Adrenal gland (tissue), 12 donors: ENCODE measurements around the gene MTHFD1L. TPM values are rescaled to one million over a fixed set of nuclear protein-coding genes. Genes with fewer than 3 reads are reported as not detected.

Source experiments
- DNase-seq, 7 donors: peaks; one replicate each; pipeline ENCODE4 v3.0.0-alpha.2; 2019 to 2020
- H3K27ac ChIP-seq, 5 donors: fragments of 200-600 bp; sonication (generic) in 4 of 5; 1 replicate in 3 of 5; 2 replicates in 2 of 5; pipeline versions ENCODE4 v1.5.1 to v1.8.0; 2016 to 2020; ENCODE audit warnings: mild to moderate bottlenecking in 1 of 5
- H3K27me3 ChIP-seq: fragments of 200-600 bp; 2 replicates; pipeline ENCODE4 v1.8.0; 2021
- H3K36me3 ChIP-seq, 2 donors: fragments of 200-600 bp; replicated peaks in 1 of 2; 1 replicate in 1 of 2; 2 replicates in 1 of 2; pipeline versions ENCODE4 v1.5.1 to v1.8.0; 2018 to 2022
- H3K4me1 ChIP-seq, 2 donors: fragments of 200-600 bp; replicated peaks in 1 of 2; 1 replicate in 1 of 2; 2 replicates in 1 of 2; pipeline versions ENCODE4 v1.5.1 to v1.8.0; 2018 to 2021
- H3K4me3 ChIP-seq, 4 donors: fragments of 200-600 bp; sonication (generic) in 3 of 4; one replicate each; pipeline ENCODE4 v1.5.1; 2016 to 2018
- H3K9me3 ChIP-seq, 3 donors: fragments of 200-600 bp; sonication (generic) in 1 of 3; replicated peaks in 1 of 3; 1 replicate in 2 of 3; 2 replicates in 1 of 3; pipeline versions ENCODE4 v1.5.1 to v1.8.0; 2016 to 2021
- CTCF ChIP-seq, 6 experiments: fragments of 450-650 bp in 4 of 6; fragments of 200-600 bp in 2 of 6; sonication (generic) in 1 of 6; IDR thresholded peaks; 1 replicate in 5 of 6; 2 replicates in 1 of 6; pipeline versions ENCODE4 v1.5.1 to v1.8.0; 2016 to 2021; ENCODE audit warnings: antibody characterized with exemption in 6 of 6, mild to moderate bottlenecking in 2 of 6, moderate library complexity in 1 of 6
- POLR2A ChIP-seq, 2 donors: fragments of 450-650 bp; IDR thresholded peaks; one replicate each; pipeline ENCODE4 v1.6.1; 2017; ENCODE audit warnings: antibody characterized with exemption in 2 of 2, mild to moderate bottlenecking in 2 of 2, moderate library complexity in 1 of 2
- WGBS, 4 donors: extraction: QIAGEN DNeasy Blood & Tissue Kit in 2 of 4; methylation state at CpG; one replicate each; pipeline versions ENCODE4 v1.1.5 to v1.1.7; 2013 to 2017; 5-methylcytosine and 5-hydroxymethylcytosine counted together
- intact Hi-C, 2 donors: fragments of 100-400 bp; cut with DNase I; formaldehyde crosslinking; loops; one replicate each; pipeline versions ENCODE4 v1.14.1 to v1.15.0; 2022 to 2023
- polyA plus RNA-seq, 3 donors: library from polyadenylated mRNA; stranded (reverse); fragments of 200-250 nt in 2 of 3; fragments of 350-450 nt in 1 of 3; fragmentation: Illumina TruSeq in 1 of 3; extraction: RNeasy Lipid Tissue Mini Kit (QIAGEN cat#74804) in 1 of 3; gene quantifications; one replicate each; pipeline ENCODE4 v1.2.3, GENCODE V29; 2013 to 2014
- total RNA-seq, 9 donors: library from RNA; depleted of rRNA in 4 of 9; stranded (reverse); fragments of >200 nt in 4 of 9; fragments of 120-200 nt in 1 of 9; fragmentation: NEBNext Ultra II Directional in 1 of 9; extraction: Animal tissue kit (Norgen Biotek cat#: 25700) in 1 of 9; gene quantifications; one replicate each; pipeline versions ENCODE4 v1.1.0 to v1.2.4, GENCODE V29; 2013 to 2023
- donor health status: healthy with polysubstance abuse.
- donor health status: Bipolar disorder and iron deficiency.
- donor health status: DM: yes; HTN: yes; CAD: no.
- donor health status: DM: no; HTN: no; CAD: no.
- donor health status: DM: no; HTN: no; CAD: no.
- donor health status: DM: yes; HTN: yes; CAD: no.

The MTHFD1L gene
- total and polyA plus RNA-seq, 12 donors = 8.5 to 28.8 (median 18.1) TPM

GRCh38 chr6:150967381-150967780 lies 101.9 kb downstream of the MTHFD1L start:
- no peak for TF ChIP-seq CTCF (IDR thresholded peaks at IDR 0.05)
- no peak for TF ChIP-seq POLR2A (IDR thresholded peaks at IDR 0.05)
- no peak for DNase-seq
- intact Hi-C loops = no loop called here
- Histone ChIP-seq H3K4me1 (no peaks in the 10 kb centered on the region), H3K27me3 (no peaks in the 10 kb centered on the region), H3K9me3 (no peaks in the 10 kb centered on the region), H3K36me3 (no peaks in the 10 kb centered on the region), H3K4me3 (no peak overlapping the region), H3K27ac (no peak overlapping the region)
- 81 to 85% (median 83%) methylated on average over 6 of the region's 6 CpGs for WGBS, 4 donors

GRCh38 chr6:150967910-150968309 lies 102.4 kb downstream of the MTHFD1L start:
- intact Hi-C loops = no loop called here
- 67 to 89% (median 80%) methylated on average over 8 of the region's 8 CpGs for WGBS, 4 donors
- DNase-seq = no peak

GRCh38 chr6:150969901-150970300 lies 104.4 kb downstream of the MTHFD1L start:
- H3K36me3 ChIP-seq = no peaks in the 10 kb centered on the region
- H3K4me3 ChIP-seq = no peak overlapping the region
- WGBS, 4 donors = 96 to 98% (median 96%) methylated on average over 4 of the region's 4 CpGs
- H3K27me3 ChIP-seq = no peaks in the 10 kb centered on the region
- H3K9me3 ChIP-seq = no peaks in the 10 kb centered on the region
- H3K27ac ChIP-seq = no peak overlapping the region
- intact Hi-C loops = no loop called here
- no peaks in the 10 kb centered on the region for H3K4me1 ChIP-seq
- TF ChIP-seq CTCF (IDR thresholded peaks at IDR 0.05) = no peak
- no peak for TF ChIP-seq POLR2A (IDR thresholded peaks at IDR 0.05)
- DNase-seq = no peak

More at GRCh38 chr6:150967910-150968309, 102.4 kb downstream of the MTHFD1L start:
- Histone ChIP-seq H3K36me3 (no peaks in the 10 kb centered on the region), H3K9me3 (no peaks in the 10 kb centered on the region), H3K27ac (no peak overlapping the region), H3K4me3 (no peak overlapping the region), H3K27me3 (no peaks in the 10 kb centered on the region), H3K4me1 (no peaks in the 10 kb centered on the region)
- TF ChIP-seq POLR2A (IDR thresholded peaks at IDR 0.05) (no peak), CTCF (IDR thresholded peaks at IDR 0.05) (no peak)

GRCh38 chr6:150971219-150971618 lies 105.7 kb downstream of the MTHFD1L start:
- 80 to 93% (median 90%) methylated on average over 8 of the region's 8 CpGs for WGBS, 4 donors
- no peaks in the 10 kb centered on the region for H3K4me1 ChIP-seq
- no peak for TF ChIP-seq POLR2A (IDR thresholded peaks at IDR 0.05)
- no peak for TF ChIP-seq CTCF (IDR thresholded peaks at IDR 0.05)
- intact Hi-C loops = no loop called here
- H3K9me3 ChIP-seq = no peaks in the 10 kb centered on the region
- H3K27ac ChIP-seq = no peak overlapping the region
- H3K4me3 ChIP-seq = no peak overlapping the region
- DNase-seq = no peak
- no peaks in the 10 kb centered on the region for H3K36me3 ChIP-seq
- H3K27me3 ChIP-seq = no peaks in the 10 kb centered on the region
